ENCODE results near the gene EVC2. TPM values are rescaled to one million over a fixed set of nuclear protein-coding genes. Genes with fewer than 3 reads are reported as not detected.

Gene EVC2
- total RNA-seq, 1 donor from 2014 or later = 12.6 TPM

DNA sequence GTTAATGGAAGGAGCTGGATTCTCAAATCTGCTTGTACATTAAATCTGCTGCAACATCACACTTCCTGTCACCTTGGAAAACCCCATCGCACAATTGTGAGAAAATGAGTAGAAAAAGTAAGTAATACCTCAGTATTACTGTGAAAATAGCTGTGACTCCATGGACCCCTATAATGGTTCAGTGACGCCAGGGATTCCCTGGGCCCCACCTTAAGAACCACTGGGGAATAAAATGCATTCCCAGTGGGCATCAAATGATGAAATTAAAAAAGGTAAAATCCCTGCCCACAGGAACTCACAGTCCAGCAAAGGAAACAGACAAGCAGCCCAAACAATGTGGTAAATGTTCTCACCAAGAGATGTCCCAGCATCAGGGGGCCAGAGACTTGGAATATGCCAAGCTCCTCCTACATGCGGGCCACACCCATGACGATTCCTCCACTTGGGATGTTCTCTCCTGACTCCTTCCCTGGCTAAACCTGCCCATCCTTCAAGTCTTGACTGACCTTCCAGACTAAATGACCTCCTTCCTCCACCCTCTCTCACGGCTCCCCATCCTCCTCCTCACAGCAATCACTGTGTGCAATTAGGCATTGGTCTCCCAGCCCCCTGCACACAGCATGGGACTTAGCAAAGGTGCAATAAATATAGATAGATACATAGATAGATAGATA lies 2.6 kb downstream of the EVC2 start:
- TF ChIP-seq, protein P1, sequence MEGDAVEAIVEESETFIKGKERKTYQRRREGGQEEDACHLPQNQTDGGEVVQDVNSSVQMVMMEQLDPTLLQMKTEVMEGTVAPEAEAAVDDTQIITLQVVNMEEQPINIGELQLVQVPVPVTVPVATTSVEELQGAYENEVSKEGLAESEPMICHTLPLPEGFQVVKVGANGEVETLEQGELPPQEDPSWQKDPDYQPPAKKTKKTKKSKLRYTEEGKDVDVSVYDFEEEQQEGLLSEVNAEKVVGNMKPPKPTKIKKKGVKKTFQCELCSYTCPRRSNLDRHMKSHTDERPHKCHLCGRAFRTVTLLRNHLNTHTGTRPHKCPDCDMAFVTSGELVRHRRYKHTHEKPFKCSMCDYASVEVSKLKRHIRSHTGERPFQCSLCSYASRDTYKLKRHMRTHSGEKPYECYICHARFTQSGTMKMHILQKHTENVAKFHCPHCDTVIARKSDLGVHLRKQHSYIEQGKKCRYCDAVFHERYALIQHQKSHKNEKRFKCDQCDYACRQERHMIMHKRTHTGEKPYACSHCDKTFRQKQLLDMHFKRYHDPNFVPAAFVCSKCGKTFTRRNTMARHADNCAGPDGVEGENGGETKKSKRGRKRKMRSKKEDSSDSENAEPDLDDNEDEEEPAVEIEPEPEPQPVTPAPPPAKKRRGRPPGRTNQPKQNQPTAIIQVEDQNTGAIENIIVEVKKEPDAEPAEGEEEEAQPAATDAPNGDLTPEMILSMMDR (IDR thresholded peaks at IDR 0.05; ENCODE audit: insufficient read depth, low read length, poor library complexity, severe bottlenecking) = no peak
- no peaks in the 10 kb centered on the region for H3K36me3 ChIP-seq (ENCODE audit: control insufficient read depth, insufficient read depth, low read length)
- no peaks in the 10 kb centered on the region for H3K27me3 ChIP-seq (ENCODE audit: control insufficient read depth, insufficient read depth, low read length)
- no peak for DNase-seq (ENCODE audit: low read depth)
- no peak overlapping the region for H3K4me3 ChIP-seq (ENCODE audit: low read depth, low read length)

DNA sequence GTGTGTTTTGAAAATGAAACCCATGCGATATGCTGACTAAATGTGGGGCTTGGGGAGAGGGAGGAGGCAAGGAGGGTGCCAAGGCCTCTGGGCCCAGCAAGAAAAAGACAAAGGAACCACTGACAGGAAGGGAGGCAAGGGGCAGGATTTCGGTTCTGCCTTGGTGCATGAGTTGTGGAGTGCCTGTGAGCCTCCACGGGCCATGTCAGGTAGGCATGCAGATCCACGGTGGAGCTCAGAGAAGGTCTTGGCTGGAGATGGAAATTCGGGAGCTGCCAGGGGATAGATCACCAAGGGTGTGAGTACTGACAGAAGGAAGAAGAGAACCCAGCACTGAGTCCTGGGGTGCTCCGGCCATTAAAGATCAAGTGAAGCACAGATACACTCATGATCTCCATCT lies 4.1 kb downstream of the EVC2 start:
- Histone ChIP-seq H3K4me3 (ENCODE audit: low read depth, low read length) (no peak overlapping the region), H3K27me3 (ENCODE audit: control insufficient read depth, insufficient read depth, low read length) (no peaks in the 10 kb centered on the region), H3K36me3 (ENCODE audit: control insufficient read depth, insufficient read depth, low read length) (no peaks in the 10 kb centered on the region)
- DNase-seq (ENCODE audit: low read depth) = no peak
- TF ChIP-seq, protein P1 (IDR thresholded peaks at IDR 0.05; ENCODE audit: insufficient read depth, low read length, poor library complexity, severe bottlenecking) = no peak

DNA sequence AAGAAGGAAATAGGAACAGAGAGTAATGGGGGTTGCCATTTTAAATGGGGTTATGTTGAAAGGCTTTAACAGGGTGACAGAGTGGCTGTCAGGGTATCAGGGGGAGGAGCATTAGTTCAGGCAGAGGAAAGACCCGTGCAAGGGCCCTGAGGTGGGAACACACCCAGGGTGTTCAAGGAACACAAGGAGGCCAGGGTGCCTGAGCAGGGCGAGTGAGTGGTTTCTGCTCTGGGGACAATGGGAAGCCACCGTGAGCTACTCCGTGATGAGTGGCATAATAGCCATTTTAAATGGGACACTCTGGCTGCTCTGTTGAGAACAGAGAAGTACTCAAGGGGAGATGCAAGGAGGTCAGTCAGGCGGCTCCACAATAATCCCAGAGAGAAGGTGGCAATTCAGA lies 4.5 kb downstream of the EVC2 start:
- no peaks in the 10 kb centered on the region for H3K27me3 ChIP-seq (ENCODE audit: control insufficient read depth, insufficient read depth, low read length)
- H3K4me3 ChIP-seq (ENCODE audit: low read depth, low read length) = no peak overlapping the region
- H3K36me3 ChIP-seq (ENCODE audit: control insufficient read depth, insufficient read depth, low read length) = no peaks in the 10 kb centered on the region
- DNase-seq (ENCODE audit: low read depth) = no peak
- TF ChIP-seq, protein P1 (IDR thresholded peaks at IDR 0.05; ENCODE audit: insufficient read depth, low read length, poor library complexity, severe bottlenecking) = no peak

DNA sequence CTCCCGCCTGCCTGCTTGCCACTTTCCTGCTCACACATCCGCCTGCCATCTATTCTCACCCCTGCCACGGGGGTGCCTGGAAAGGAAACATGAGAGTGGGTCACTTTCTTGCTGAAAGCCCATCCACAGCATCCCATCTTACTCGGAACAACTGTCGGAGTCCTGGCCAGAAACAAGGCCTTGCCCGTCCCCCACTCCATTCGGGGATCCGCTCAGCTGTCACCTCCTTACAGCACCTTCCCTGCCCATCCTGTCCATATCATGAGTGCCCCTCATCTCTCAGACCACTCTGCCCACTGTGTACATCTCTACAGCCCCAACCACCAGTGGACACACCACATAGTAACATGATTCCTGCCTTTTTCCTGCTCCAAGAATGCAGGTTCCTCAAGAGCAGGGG lies 6.4 kb downstream of the EVC2 start:
- H3K36me3 ChIP-seq (ENCODE audit: control insufficient read depth, insufficient read depth, low read length) = no peaks in the 10 kb centered on the region
- TF ChIP-seq, protein P1 (IDR thresholded peaks at IDR 0.05; ENCODE audit: insufficient read depth, low read length, poor library complexity, severe bottlenecking) = no peak
- no peaks in the 10 kb centered on the region for H3K27me3 ChIP-seq (ENCODE audit: control insufficient read depth, insufficient read depth, low read length)
- no peak for DNase-seq (ENCODE audit: low read depth)
- no peak overlapping the region for H3K4me3 ChIP-seq (ENCODE audit: low read depth, low read length)

DNA sequence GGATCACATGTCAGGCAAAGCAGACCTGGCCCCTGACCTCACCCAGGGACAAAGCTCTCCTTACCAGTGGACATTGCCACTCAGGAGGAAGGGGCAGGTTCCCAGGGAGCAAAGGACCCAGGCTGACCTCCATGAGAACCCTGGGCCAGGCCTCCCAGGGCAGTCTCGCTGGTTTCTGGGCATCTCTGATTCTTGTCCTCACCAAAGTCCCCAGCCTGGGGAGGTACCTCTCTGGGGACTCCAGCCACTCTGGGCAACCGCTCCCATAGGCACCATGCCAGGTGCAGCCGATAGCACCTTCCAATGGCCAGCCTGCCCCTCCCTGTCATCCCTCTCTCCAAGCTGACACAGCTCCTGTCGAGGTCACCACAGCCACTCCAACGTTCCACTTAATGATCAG lies 7.9 kb downstream of the EVC2 start:
- Histone ChIP-seq H3K4me3 (ENCODE audit: low read depth, low read length) (no peak overlapping the region), H3K27me3 (ENCODE audit: control insufficient read depth, insufficient read depth, low read length) (no peaks in the 10 kb centered on the region), H3K36me3 (ENCODE audit: control insufficient read depth, insufficient read depth, low read length) (no peaks in the 10 kb centered on the region)
- TF ChIP-seq, protein P1 (IDR thresholded peaks at IDR 0.05; ENCODE audit: insufficient read depth, low read length, poor library complexity, severe bottlenecking) = no peak
- DNase-seq (ENCODE audit: low read depth) = no peak

DNA sequence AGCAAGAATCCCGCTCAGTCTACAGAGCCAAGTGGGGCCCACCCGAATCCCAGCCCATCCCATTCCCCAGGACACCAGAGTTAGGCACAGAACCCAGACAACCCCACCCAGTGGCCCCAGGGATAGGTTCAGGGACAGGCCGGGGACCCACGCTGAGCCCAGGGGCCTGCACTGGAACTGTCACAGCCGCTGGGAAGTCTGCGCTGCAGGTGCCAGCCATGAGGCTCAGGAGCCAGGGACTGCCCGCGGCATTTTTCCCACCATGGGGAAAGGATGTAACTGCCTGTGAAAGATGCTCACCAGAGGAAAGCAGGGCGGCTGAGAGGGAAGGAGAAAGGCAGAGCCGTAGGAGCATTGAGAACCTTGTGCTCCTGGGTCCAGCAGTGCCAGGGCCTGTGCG lies 12.0 kb downstream of the EVC2 start:
- no peak for DNase-seq (ENCODE audit: low read depth)
- Histone ChIP-seq H3K4me3 (ENCODE audit: low read depth, low read length) (no peak overlapping the region), H3K36me3 (ENCODE audit: control insufficient read depth, insufficient read depth, low read length) (no peaks in the 10 kb centered on the region), H3K27me3 (ENCODE audit: control insufficient read depth, insufficient read depth, low read length) (no peaks in the 10 kb centered on the region)
- TF ChIP-seq, protein P1 (IDR thresholded peaks at IDR 0.05; ENCODE audit: insufficient read depth, low read length, poor library complexity, severe bottlenecking) = no peak

Measured in kidney epithelial cell (primary cell).